ENCODE data around the gene BBX.
"Not testable (repeated sequence)": the region's sequence is repeated elsewhere in the genome, so short reads cannot be mapped to it uniquely, and the experiment has no call there.

BBX gene

DNA sequence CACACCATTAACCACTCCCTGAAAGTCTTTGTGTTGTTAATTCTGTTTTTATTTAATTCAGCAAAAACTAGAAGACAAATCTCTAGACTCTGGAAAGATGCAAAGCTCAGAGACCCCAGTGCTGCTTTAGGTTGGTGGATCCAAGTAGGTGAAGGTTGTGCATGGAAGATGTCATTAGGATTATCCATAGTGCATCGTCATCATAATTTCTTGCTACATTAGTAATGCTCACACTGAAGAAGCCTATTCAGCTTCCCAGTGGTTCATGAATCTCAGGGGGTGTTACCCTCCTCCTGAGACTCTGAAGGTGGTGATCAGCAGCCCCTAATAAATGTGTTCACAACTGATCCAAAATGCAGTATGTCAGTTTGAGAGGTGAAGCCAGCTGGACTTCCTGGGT lies 295.3 kb downstream of the BBX start:
- Histone ChIP-seq H3K27ac (ENCODE audit: low read depth, low read length) (no peak overlapping the region), H3K9ac (ENCODE audit: low read depth, low read length) (no peak overlapping the region), H3K4me1 (ENCODE audit: control insufficient read depth, insufficient read depth, low read length) (peaks cover 4% of the 10 kb centered on the region; the same call in 1 of the 2 replicates), H3K9me3 (ENCODE audit: control insufficient read depth, insufficient read depth, low read length) (no peaks in the 10 kb centered on the region), H3K36me3 (ENCODE audit: control insufficient read depth, insufficient read depth, low read length) (no peaks in the 10 kb centered on the region), H3K27me3 (ENCODE audit: control insufficient read depth, insufficient read depth, low read length) (no peaks in the 10 kb centered on the region), H3K4me3 (ENCODE audit: low read depth, low read length) (no peak overlapping the region)

GRCh38 chr3:107819656-107820055 lies 296.9 kb downstream of the BBX start:
- Histone ChIP-seq H3K4me3 (ENCODE audit: low read depth, low read length) (no peak overlapping the region), H3K36me3 (ENCODE audit: control insufficient read depth, insufficient read depth, low read length) (no peaks in the 10 kb centered on the region), H3K9me3 (ENCODE audit: control insufficient read depth, insufficient read depth, low read length) (no peaks in the 10 kb centered on the region), H3K27ac (ENCODE audit: low read depth, low read length) (no peak overlapping the region), H3K4me1 (ENCODE audit: control insufficient read depth, insufficient read depth, low read length) (peaks cover 4% of the 10 kb centered on the region; the same call in 1 of the 2 replicates), H3K27me3 (ENCODE audit: control insufficient read depth, insufficient read depth, low read length) (no peaks in the 10 kb centered on the region), H3K9ac (ENCODE audit: low read depth, low read length) (no peak overlapping the region)

DNA sequence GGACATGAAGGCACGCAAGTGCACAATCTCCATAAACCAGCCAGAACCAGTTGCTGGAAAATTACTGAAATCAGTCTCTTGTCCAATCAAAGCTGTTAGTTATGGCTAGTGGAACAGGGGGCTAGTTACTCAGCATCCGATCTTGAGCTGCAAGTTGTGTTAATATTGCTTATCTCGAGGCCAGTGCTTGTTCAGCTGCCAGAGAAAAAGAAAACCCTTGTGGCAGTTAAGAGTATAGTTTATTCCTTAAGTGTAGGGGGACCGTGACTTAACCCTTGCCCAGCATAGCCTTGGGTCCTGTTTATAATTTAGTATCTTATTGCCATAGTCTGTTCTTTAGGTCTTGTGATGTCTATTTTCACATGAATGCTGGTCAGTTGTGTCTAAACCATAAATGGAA lies 299.5 kb downstream of the BBX start:
- Histone ChIP-seq H3K4me1 (ENCODE audit: control insufficient read depth, insufficient read depth, low read length) (no peaks in the 10 kb centered on the region), H3K27me3 (ENCODE audit: control insufficient read depth, insufficient read depth, low read length) (no peaks in the 10 kb centered on the region), H3K9ac (ENCODE audit: low read depth, low read length) (no peak overlapping the region), H3K27ac (ENCODE audit: low read depth, low read length) (no peak overlapping the region), H3K9me3 (ENCODE audit: control insufficient read depth, insufficient read depth, low read length) (no peaks in the 10 kb centered on the region), H3K36me3 (ENCODE audit: control insufficient read depth, insufficient read depth, low read length) (no peaks in the 10 kb centered on the region), H3K4me3 (ENCODE audit: low read depth, low read length) (no peak overlapping the region)

GRCh38 chr3:107824822-107825371 lies 302.1 kb downstream of the BBX start:
- Histone ChIP-seq H3K4me3 (ENCODE audit: low read depth, low read length) (no peak overlapping the region), H3K9me3 (ENCODE audit: control insufficient read depth, insufficient read depth, low read length) (no peaks in the 10 kb centered on the region), H3K36me3 (ENCODE audit: control insufficient read depth, insufficient read depth, low read length) (no peaks in the 10 kb centered on the region), H3K27ac (ENCODE audit: low read depth, low read length) (no peak overlapping the region), H3K27me3 (ENCODE audit: control insufficient read depth, insufficient read depth, low read length) (no peaks in the 10 kb centered on the region), H3K4me1 (ENCODE audit: control insufficient read depth, insufficient read depth, low read length) (no peaks in the 10 kb centered on the region), H3K9ac (ENCODE audit: low read depth, low read length) (no peak overlapping the region)

GRCh38 chr3:107825556-107825955 lies 302.8 kb downstream of the BBX start:
- H3K4me1 ChIP-seq (ENCODE audit: control insufficient read depth, insufficient read depth, low read length): no peaks in the 10 kb centered on the region
- no peak overlapping the region for H3K4me3 ChIP-seq (ENCODE audit: low read depth, low read length)
- no peaks in the 10 kb centered on the region for H3K27me3 ChIP-seq (ENCODE audit: control insufficient read depth, insufficient read depth, low read length)
- H3K27ac ChIP-seq (ENCODE audit: low read depth, low read length): no peak overlapping the region
- H3K9me3 ChIP-seq (ENCODE audit: control insufficient read depth, insufficient read depth, low read length): no peaks in the 10 kb centered on the region
- H3K9ac ChIP-seq (ENCODE audit: low read depth, low read length): no peak overlapping the region
- H3K36me3 ChIP-seq (ENCODE audit: control insufficient read depth, insufficient read depth, low read length): no peaks in the 10 kb centered on the region

DNA sequence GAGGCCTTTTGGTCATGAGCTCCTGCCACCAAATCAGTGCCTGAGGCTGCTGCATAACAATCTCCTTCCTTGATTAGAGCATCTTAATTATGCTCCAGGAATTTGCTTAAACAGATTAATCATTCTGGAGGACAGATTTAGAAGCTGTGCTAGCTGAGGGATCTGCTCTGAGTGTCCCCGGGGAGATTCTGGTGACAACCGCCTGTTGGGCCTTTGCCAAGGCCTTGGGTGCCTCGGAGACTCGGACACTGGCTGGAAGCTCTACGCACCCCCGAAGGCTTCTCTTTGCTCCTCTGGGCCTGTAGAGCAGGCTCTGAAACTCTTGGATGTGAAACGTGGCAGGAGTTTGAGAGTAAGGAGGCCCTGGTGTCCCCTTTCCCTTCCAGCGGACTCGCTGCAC lies 304.0 kb downstream of the BBX start:
- Histone ChIP-seq H3K9ac (ENCODE audit: low read depth, low read length) (no peak overlapping the region), H3K27ac (ENCODE audit: low read depth, low read length) (no peak overlapping the region), H3K9me3 (ENCODE audit: control insufficient read depth, insufficient read depth, low read length) (no peaks in the 10 kb centered on the region), H3K27me3 (ENCODE audit: control insufficient read depth, insufficient read depth, low read length) (no peaks in the 10 kb centered on the region), H3K36me3 (ENCODE audit: control insufficient read depth, insufficient read depth, low read length) (no peaks in the 10 kb centered on the region), H3K4me3 (ENCODE audit: low read depth, low read length) (no peak overlapping the region), H3K4me1 (ENCODE audit: control insufficient read depth, insufficient read depth, low read length) (no peaks in the 10 kb centered on the region)

DNA sequence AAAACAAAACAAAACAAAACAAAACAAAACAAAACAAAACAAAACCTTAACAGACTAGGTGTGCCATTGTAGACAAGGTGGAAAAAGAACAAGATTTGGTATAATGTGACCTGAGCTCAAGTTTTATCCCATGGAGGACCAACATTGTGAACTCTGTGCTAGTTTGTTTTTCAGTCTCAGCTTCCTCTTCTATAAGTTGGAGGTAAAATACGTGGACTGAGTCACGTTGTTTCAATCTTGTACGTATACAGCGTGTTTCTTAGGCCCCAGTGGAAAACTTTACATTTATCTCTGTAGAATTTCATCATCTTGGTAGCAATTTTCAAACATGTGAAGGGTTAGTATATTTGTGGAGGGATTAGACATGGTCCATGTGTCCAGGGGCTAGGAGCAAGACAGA lies 306.4 kb downstream of the BBX start:
- Histone ChIP-seq H3K27ac (ENCODE audit: low read depth, low read length) (no peak overlapping the region), H3K9me3 (ENCODE audit: control insufficient read depth, insufficient read depth, low read length) (no peaks in the 10 kb centered on the region), H3K4me3 (ENCODE audit: low read depth, low read length) (no peak overlapping the region), H3K4me1 (ENCODE audit: control insufficient read depth, insufficient read depth, low read length) (no peaks in the 10 kb centered on the region), H3K27me3 (ENCODE audit: control insufficient read depth, insufficient read depth, low read length) (no peaks in the 10 kb centered on the region), H3K9ac (ENCODE audit: low read depth, low read length) (no peak overlapping the region), H3K36me3 (ENCODE audit: control insufficient read depth, insufficient read depth, low read length) (no peaks in the 10 kb centered on the region)

DNA sequence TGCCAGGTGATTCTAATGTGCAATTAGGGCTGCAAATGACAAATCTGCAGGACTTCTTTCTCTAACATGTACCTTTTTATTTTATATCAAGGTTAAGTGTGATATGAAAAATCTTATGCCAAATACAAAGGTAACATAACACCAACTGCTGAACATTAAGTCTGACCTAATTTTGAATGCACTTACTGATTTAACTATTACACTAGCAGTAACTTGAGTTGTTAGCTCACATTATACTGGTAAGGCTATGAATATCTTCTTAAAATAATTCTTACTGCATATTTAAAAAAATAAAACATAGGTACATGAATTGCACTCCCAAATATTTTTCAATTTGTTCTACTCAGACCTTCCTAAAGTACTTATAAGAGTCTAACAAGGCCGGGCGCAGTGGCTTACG lies 308.8 kb downstream of the BBX start:
- Histone ChIP-seq H3K4me1 (ENCODE audit: control insufficient read depth, insufficient read depth, low read length) (no peaks in the 10 kb centered on the region), H3K9me3 (ENCODE audit: control insufficient read depth, insufficient read depth, low read length) (no peaks in the 10 kb centered on the region), H3K9ac (ENCODE audit: low read depth, low read length) (no peak overlapping the region), H3K27ac (ENCODE audit: low read depth, low read length) (no peak overlapping the region), H3K27me3 (ENCODE audit: control insufficient read depth, insufficient read depth, low read length) (no peaks in the 10 kb centered on the region), H3K4me3 (ENCODE audit: low read depth, low read length) (no peak overlapping the region), H3K36me3 (ENCODE audit: control insufficient read depth, insufficient read depth, low read length) (no peaks in the 10 kb centered on the region)

DNA sequence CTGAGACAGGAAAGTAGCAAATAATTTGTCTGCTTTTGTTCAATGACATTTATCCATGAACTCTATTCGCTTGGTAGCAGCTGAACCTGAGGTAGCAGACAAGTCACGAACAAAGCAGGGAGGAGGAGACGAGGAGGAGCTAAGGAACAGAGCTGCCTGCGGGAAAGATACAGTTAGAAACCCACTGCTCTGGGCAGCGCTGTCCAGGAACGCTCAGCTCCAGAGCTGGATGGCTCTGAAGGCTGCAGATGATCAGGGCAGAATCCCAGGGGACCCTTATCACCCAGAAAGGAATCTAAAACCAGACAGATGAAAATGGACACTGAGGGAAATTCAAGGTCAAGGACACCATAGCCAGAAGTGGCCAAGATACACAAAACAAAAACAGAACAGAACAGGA lies 310.3 kb downstream of the BBX start:
- no peak overlapping the region for H3K27ac ChIP-seq (ENCODE audit: low read depth, low read length)
- no peaks in the 10 kb centered on the region for H3K4me1 ChIP-seq (ENCODE audit: control insufficient read depth, insufficient read depth, low read length)
- H3K9ac ChIP-seq (ENCODE audit: low read depth, low read length): no peak overlapping the region
- no peaks in the 10 kb centered on the region for H3K27me3 ChIP-seq (ENCODE audit: control insufficient read depth, insufficient read depth, low read length)
- no peaks in the 10 kb centered on the region for H3K9me3 ChIP-seq (ENCODE audit: control insufficient read depth, insufficient read depth, low read length)
- H3K4me3 ChIP-seq (ENCODE audit: low read depth, low read length): no peak overlapping the region
- H3K36me3 ChIP-seq (ENCODE audit: control insufficient read depth, insufficient read depth, low read length): no peaks in the 10 kb centered on the region

- H3K9ac ChIP-seq (ENCODE audit: low read depth, low read length): no peak overlapping the region
- H3K36me3 ChIP-seq (ENCODE audit: control insufficient read depth, insufficient read depth, low read length): no peaks in the 10 kb centered on the region
- no peak overlapping the region for H3K4me3 ChIP-seq (ENCODE audit: low read depth, low read length)
- H3K27me3 ChIP-seq (ENCODE audit: control insufficient read depth, insufficient read depth, low read length): no peaks in the 10 kb centered on the region
- no peaks in the 10 kb centered on the region for H3K9me3 ChIP-seq (ENCODE audit: control insufficient read depth, insufficient read depth, low read length)
- H3K4me1 ChIP-seq (ENCODE audit: control insufficient read depth, insufficient read depth, low read length): no peaks in the 10 kb centered on the region
- no peak overlapping the region for H3K27ac ChIP-seq (ENCODE audit: low read depth, low read length)
Observed at GRCh38 chr3:107833722-107834416, 311.1 kb downstream of the BBX start.

DNA sequence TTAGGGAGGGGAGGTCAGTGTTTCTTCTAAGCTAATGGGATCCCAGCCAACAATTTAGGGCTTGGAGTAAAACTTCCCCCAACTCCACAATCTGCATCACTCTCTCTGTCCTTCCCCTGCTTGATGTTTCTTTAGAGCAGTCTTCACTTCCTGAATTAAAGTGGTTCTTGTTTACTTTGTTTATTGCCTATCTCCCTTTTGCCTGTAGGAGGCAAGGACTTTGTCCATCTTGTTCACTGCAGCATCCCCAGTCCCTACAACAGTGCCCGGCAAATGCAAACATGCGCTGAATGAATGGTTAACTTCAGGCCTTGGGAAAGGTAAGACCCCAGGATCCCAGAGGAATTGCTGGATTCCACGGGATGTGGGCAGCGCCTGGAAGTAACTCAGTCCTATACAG lies 312.2 kb downstream of the BBX start:
- not testable (repeated sequence) for H3K4me1 ChIP-seq (ENCODE audit: control insufficient read depth, insufficient read depth, low read length); H3K36me3 ChIP-seq (ENCODE audit: control insufficient read depth, insufficient read depth, low read length); H3K4me3 ChIP-seq (ENCODE audit: low read depth, low read length); H3K27me3 ChIP-seq (ENCODE audit: control insufficient read depth, insufficient read depth, low read length); H3K27ac ChIP-seq (ENCODE audit: low read depth, low read length); H3K9me3 ChIP-seq (ENCODE audit: control insufficient read depth, insufficient read depth, low read length); H3K9ac ChIP-seq (ENCODE audit: low read depth, low read length)

Measured in HUES48 (cell line).